GM18867 (cell line): ENCODE data around the gene SLC22A4.

Experiments used
- ATAC-seq: cut with Tn5 transposase; IDR thresholded peaks from one replicate; pipeline ENCODE4 v1.9.1; 2021; ENCODE audit warnings: mild to moderate bottlenecking, moderate library complexity; ENCODE audit not compliant: unreplicated experiment

SLC22A4 gene

DNA sequence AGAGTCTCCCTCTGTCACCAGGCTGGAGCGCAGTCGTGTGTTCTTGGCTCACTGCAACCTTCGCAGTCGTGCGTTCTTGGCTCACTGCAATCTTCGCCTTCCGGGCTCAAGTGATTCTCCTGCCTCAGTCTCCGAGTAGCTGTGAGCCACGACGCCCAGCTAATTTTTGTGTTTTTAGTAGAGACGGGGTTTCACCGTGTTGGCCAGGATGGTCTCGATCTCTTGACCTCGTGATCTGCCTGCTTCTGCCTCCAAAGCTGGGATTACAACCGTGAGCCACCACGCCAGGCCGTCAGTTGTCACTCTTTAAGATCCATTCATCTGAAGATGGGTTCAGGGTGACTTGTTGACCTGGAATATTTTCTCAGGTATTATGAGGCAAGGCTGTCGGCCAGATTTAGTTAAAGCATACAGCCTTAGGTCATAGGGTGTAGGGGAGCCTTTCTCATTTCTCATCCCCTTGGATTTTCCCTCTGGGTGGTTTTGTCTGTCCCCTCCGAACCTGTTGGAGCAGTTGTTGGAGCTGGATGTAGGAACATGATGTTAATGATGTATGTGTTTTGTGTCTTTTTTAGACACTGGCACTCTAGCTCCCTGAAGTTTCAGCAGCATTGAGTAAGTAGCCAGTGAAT is 76.9 kb downstream of the SLC22A4 start:
- no peak for ATAC-seq

DNA sequence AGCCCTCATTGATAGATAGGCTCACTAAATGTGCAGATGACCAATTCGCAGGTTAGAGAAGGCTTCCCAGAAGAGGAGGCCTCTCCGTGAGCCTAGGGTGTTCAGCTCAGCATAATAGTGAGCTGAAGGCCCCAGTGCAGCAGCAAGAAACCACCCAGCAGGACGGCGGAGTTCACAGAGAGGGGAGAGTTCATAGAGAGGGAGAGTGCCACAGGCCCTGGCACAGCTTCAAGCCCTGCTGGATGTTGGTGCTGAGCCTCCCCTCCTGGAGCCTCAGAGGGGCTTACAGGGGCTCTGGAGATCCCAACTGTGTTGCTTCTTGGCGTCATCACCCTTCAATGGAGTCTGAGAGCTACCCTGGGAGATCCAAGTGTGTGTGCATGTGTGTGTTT is 77.4 kb downstream of the SLC22A4 start:
- no peak for ATAC-seq

DNA sequence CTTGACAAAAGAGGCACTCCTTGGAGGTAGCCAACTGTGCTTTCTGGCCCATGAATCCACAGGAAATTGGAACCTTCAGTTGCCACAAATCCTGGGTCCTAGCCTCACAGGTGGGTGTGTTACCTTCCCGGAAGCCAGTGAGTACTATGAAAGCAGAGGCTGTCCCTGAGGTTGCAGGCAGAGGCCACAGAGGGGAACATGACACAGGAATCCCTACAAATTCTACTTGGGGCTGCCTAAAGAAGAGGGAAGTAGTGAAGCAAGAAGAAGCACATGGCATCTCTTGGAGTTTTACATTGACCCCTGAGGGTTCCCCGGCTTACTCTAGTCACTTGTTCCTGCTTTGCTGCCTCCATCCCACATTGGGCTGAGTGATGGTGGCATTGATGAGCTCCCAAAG is 77.9 kb downstream of the SLC22A4 start:
- ATAC-seq, result no peak

DNA sequence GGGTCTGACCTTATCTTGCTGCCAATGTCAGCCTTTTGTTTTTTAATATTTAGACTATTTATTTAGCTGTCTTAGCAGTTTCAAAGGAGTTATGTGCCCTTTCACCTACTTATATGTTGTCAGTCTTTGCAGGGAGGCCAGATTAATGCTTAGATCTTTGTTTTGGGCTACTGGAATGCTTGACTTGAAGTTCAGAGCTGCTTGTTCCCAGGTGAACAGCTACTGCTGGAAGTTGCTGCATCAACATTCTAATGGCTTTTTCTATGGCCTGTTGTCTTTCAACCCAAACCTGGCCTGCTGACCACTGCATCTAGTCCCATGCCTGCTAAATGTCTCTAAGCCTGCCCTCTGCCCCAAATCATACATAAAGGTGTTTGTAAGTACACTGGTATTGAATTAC is 78.3 kb downstream of the SLC22A4 start:
- no peak for ATAC-seq

DNA sequence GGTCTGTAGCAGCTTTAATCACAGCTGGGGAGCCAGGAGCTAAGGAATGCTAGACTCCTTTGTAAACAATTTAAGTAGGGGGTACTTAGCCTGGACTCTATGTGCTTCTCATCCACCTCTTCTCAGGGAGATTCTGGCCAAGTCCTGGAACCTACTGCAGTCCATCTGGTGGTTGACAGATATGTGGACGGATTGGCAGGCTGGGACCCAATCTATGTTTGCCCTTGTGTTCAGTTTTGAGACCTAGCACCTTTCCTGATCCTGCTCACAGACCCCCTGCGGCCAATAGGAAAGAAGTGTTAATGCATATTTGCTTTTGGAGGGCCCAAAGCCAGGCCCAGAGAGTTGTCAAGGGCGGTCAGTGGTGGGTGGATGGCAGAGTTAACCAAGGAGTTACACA is 81.8 kb downstream of the SLC22A4 start:
- ATAC-seq, result no peak

DNA sequence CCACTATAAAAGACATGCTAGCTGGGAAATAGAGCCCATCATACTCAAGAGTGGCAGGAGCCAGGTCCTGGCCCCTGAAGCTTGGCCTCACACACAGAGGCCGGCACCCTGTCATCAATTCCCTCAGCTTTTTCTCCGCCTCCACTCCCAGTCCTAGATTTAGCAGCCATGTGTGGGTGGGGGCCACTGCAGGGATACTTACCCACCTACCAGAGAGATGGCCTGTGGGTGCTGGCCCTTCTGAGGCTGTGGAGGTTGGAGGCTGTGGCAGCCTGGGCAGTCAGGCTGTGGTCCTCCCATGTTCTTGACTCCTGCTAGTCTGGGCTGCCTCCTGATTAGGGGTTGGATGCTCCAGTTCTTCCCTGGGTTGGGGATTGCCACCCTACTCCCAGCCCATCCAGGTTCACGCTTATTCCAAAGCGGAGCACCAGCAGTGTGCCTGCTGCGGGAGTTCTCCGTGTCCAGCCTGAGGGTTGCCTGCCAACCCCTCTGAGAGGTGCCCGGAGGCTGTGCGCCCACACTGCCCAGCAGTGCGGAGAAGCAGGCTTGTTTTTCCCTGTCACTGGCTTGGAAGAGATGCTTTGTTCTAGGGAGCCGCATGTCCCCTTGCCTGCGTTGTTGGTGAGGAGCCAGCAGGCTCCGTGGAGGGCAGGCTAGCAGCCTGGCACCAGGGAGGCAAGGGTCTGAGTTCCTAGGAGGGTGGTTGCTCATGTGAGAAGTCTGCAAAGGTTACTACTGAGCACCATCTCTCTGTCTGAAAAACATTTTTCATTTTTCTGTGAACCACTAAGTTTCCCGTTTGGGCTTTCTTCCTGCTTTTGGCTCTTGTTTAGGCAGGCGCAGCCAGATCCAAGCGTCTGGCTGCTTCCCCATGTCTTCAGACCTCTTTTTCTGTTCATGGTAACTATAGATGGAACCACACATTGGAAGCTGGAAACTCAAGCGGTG is 82.8 kb downstream of the SLC22A4 start:
- ATAC-seq, result no peak

DNA sequence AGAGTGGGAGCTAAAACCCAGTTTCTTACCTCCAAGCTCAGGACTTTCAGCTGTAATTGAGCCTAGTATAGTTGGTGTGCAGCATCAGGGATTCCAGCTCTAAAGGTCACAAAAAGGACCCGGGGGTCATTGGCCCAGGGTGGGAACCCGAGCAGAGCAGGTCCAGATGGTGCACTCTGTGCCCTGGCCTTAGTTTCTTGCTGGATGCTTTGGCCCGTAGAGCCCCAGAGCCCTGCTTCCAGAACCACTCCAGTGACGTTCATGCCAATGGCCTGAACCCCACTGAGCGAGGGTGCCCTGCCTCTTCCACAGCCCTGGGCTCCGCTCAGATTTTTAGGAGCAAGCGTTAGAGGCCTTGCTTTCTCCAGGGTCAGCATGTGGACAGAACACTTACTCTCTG is 83.5 kb downstream of the SLC22A4 start:
- ATAC-seq, result no peak

DNA sequence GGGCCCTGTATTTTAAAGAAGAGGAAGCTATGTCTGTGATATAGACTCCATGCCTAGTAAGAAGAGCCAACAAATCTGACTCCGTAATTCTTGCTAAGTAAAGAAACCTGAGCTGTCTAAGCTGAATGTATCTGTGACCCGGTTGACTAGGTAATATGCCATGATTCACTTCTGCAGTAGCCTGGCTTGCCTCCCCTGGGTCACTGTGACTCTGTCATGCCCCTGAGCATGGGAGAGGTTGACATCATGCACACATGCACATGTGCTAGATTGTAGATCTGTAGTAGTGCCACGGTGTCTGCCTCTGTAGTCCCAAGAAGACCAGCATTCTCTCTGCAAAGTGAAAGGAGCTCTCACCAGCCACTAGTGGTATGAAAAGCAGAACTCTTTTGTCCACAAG is 84.4 kb downstream of the SLC22A4 start:
- ATAC-seq, result no peak

DNA sequence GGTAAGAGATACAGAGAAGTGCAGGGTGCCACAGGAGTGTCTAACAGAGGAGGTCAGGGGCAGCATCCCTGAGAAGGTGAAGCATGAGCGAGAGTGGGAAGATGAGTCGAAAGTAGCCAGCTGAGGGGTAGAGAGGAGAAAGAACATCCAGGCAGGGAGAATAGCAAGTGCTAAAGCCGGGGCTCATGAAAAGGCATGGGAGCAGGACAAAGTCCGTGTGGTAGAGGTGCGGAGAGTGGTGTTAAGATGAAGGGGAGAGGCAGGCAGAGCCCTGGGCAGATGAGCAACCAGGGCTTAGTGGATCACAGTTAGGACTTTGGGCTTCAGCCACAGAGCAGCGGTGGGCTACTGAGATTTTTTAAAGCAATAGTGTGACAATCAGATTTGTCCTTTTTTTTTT is 85.9 kb downstream of the SLC22A4 start:
- ATAC-seq, result no peak

DNA sequence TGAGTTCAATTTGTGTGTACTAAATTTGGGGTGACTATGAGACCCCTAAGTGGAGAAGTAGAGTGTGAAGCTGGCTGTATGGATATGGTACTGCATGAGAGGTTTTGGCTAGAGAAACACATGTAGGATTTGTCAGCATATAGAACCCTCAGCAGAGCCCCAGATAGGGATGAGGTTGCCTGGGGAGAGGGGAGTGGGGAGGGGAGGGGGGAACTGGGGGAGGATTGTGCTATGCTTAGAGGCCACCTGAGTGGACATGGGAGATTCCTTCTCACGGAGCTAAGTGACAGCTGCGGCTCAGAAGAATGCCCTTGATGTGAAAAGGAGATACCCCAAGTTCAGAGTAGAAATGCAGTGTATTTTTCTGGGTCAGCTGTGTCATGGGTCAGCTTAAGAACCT is 86.5 kb downstream of the SLC22A4 start:
- no peak for ATAC-seq

DNA sequence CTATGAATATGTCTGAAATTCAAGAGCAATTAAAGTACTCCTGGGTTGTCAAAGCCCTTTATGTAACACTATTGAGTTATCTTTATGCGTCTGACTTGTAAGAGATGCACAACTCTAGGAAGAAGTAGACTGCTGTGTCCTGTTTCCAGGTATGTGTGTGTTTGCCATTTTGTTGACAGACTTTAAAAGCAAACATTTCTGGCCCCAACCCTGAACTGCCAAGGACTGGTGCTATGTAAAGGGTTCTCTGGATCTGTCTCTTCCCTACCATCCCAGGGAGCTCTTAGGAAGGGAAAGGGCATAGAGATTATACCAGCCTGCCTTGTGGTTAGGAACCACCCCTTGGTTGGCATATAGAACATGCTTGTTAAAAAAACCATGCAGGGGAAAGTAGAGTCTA is 87.4 kb downstream of the SLC22A4 start:
- ATAC-seq, result no peak

DNA sequence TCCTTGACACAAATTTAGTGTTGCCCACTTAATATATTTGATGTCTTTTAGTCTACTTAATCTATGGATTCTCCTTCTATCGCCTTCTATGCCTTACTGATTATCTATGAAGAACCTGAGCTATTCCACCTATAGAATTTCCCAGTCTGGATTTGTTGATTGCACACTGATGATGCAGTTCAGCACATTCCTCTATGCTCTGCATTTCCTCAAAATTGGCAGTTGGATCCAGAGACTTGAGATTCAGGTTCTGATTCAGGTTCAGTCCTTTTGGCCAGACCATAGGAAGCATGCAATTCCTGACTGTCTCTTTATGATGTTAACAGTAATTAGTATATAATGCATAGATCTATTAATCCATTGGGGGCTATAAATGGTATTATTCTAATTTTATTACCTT is 89.1 kb downstream of the SLC22A4 start:
- ATAC-seq, result no peak

DNA sequence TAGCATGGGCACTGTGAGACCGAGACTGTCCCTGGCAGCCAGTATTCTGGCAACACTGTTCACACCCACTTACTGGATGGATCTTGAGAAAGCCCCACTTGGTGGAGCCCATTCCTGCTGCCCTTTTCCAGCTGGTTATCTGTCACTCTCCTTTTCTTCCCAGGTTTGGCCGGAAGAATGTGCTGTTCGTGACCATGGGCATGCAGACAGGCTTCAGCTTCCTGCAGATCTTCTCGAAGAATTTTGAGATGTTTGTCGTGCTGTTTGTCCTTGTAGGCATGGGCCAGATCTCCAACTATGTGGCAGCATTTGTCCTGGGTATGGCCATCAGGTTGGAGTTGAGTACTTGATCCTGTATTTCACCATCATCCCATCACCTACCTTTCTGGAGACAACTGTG is 89.8 kb downstream of the SLC22A4 start:
- no peak for ATAC-seq

DNA sequence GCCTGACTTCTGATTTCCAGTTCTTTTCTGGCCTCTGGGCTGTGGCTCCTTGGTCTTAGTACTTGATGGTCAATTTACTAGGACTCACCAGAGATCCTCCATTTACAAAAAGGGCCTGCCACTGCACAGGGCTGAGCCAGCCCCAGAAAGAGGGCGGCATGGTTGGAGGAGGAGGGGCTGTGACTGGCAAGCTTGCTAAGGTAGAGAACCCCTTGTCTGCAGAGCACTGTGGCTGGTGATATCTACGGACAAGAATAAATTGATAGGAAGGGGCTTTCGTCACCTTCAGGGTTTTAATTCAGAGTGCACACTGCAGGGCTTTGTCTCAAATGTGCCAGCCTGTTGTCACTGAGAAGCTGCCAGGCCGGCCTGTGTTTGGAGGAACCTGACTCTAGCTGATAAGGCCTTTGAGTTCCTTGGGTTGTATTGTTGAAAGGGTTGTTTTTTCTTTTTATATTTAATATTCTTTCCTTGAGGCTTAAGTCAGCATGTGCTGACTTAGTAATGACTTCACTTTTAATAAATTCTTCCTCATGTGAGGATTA is 90.4 kb downstream of the SLC22A4 start:
- no peak for ATAC-seq

DNA sequence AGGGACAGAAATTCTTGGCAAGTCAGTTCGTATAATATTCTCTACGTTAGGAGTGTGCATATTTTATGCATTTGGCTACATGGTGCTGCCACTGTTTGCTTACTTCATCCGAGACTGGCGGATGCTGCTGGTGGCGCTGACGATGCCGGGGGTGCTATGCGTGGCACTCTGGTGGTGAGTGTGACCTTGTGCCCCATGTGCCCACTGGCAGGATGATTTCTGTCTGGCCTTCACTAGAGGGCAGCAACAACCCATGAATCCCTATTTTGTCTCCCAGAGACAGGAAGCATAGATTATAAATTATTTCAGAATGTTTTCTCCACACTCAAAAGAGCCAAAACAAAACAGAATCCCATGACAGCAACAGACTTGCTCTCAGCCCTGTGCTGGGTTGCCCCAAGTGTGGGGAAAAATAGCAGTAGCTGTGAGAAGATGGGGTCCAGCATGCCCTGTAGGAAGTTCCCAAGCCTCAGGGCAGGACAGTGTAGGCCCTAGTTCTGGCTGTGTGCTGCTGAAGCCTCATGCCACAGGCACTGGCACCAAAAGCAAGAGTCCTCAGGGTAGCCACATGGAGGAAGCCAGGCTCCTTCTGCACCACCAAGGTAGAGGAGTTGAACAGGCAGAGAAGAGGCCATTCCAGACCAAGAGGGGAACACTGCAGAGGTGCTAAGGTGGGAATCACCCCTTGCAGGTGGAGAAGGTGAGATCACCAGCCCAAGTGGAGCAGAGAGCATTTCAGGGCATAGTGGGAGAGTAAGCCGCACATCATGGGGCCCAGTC is 91.3 kb downstream of the SLC22A4 start:
- peak; percentile 42 for ATAC-seq

DNA sequence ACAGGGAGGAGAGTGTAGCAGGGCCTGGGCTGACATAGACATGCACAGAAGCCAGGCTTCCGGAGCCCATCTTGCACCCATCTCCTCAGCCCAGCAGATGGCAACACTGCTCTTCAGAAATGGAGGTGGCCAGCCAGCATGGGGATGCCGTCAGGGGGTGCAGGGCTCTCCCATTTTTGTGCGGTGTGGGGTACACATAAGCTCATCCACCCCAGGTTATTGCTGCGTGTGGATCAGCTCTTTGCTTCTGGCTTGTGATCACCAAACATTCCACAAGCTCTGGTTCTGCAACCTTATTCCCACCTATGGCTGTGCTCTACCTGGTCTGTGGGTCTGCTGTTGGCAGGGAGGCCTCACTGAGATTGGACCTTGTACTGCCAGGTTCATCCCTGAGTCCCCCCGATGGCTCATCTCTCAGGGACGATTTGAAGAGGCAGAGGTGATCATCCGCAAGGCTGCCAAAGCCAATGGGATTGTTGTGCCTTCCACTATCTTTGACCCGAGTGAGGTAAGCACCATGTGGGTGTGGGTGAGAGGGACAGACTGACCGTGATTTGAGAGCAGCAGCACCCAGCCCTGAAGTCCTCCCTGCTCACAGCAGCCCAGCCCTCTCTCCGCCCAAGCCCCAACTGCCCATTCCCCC is 92.6 kb downstream of the SLC22A4 start:
- ATAC-seq, result peak; percentile 88

DNA sequence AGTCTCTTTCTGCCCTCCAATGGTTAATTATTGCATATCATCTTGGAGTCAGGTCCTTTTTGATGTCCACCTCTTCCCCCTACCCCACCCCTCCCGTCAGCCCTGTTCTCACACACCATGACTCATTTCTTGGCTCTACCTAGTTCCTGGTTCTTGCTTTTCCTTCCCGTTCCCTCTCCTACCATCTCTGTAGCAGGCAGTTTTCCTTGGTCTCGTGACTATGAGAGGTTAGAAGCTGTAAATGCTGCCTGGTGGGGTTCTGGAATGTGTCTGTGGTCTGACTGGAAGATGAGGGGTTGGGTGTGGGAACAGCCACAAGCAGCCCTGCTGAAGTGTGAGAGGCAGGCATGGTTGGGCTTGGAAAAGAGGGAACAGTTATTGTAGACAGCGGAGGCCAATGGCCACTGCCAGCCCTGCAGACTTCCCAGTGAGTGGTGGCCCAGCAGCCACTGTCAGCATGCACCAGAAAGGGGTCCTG is 93.5 kb downstream of the SLC22A4 start:
- no peak for ATAC-seq

DNA sequence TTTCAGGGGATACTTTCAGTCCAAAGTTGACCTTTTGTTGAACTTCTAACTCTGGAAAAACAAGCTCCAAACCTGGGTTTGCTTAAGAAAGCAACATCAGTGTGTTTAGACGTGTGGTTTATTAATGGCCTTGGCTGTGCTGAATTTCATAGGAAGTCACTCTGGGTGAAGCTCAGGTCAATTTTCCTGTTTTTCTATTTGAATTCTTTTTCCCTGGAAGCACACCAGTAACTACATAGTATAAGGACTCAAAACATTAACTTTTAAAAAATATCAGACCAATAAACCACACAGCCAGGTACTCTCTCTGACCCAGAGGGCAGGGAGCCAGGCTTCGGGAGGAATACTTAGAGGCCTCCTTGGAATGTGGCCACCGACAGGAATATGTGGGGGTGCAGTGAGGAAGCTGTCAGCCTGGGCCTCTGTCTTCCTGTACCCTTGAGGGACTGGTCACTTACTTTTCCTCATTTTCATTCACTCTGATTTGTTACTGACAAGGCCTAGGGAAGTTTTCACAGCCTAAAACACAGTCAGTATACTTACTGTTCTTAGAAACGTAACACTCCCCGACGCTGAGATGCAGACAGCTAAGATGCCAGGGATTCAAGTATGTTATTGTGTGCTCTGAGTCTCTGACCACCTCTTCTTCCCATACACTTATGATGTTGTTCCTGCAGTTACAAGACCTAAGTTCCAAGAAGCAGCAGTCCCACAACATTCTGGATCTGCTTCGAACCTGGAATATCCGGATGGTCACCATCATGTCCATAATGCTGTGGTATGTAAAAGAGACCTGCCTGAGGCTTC is 94.3 kb downstream of the SLC22A4 start:
- ATAC-seq, result no peak

DNA sequence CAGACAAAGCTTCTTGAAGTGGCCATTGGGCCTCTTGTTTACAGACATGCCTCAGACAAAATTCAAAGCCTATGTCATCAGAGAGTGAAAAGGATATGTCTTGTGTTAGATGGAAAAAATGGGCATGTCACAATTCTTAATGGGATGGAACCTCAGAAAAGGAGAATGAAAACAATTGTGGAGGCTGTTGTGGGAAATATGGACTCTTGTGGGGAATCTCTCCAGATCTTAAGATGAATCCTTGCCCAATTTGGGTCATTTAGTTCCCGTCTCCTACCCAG is 94.8 kb downstream of the SLC22A4 start:
- no peak for ATAC-seq

DNA sequence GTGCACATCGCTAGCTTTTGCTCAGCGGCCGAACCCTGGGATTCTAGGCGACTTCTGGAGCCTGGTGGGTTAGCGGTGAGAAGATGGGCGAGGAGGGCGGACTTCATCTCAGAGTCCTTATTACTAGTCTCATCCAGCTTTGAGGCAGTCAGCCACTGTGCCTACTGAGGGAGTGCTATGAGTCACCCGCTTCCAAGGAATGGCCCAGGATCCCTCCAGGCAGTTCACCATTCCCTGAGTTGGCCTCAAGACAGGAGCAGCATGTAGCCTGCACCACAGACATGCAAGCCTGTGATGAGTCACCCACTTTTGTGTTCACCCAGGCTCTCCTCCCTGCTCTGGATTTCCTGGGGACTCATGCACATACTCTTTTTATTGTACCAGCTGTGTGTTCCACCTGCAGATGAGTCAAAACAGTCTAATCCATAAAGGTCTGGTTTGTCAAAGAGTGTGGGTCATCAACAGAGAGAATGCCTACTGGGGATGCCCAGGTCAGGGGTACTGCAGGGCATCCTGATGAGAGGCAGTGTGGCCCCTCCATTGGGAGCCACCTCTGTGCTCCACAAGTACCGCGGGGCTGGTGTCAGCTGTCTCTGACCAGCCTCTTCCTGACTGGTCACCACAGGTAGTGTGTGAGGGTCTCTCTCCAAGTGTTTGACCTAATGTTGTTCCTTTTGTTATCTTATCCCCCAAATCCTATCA is 95.5 kb downstream of the SLC22A4 start:
- ATAC-seq, result no peak
